HG03460 (cell line): ENCODE data around the gene NHLRC2.

Experiments
- ATAC-seq: cut with Tn5 transposase; IDR thresholded peaks from one replicate; pipeline ENCODE4 v1.9.1; 2021; ENCODE audit not compliant: unreplicated experiment

Gene NHLRC2

DNA sequence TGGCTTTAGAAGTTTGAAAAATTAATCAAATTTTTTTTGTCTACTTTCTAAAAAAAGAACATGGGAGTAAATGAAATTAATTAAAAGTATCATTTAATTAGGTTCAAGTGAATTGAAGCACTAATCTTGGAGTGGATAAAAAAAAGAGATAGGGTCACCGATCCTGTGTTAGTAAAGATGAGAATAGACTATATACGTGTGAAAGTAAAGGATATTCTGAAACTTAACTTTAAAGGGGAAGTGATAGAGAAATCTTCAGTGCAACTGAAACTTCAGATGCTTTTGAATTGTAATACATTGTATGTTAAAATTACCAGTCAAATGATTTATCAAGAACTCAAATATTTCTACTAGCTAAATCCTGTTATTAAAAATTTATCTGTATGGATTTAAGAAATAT lies 4.8 kb downstream of the NHLRC2 start:
- ATAC-seq = peak; percentile 43

- ATAC-seq = no peak
Measured at GRCh38 chr10:113865901-113866300, 11.4 kb downstream of the NHLRC2 start.

GRCh38 chr10:113866551-113867394 lies 12.3 kb downstream of the NHLRC2 start:
- ATAC-seq = no peak

- ATAC-seq = no peak
Measured at GRCh38 chr10:113867904-113868303, 13.4 kb downstream of the NHLRC2 start.

DNA sequence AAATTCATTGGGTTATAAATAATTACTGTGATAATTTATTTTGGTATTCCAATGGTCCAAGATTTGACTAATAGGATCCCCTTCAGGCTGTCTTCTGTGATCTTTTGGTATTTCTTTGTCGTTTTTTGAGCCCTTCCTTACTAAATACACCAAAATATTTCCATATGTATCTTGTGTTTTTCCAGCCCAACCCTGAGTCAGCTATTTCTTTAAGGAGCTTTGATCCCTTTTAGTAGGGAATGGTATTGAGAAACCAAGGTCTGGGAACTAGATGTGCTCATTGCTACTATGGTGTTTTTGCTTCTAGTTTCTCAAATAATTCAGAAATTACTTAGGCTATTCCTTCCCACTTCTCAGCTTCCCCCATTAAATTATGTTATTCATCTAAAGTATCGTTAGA lies 15.3 kb downstream of the NHLRC2 start:
- no peak for ATAC-seq

- ATAC-seq = no peak
Measured at GRCh38 chr10:113872139-113873030, 17.9 kb downstream of the NHLRC2 start.

DNA sequence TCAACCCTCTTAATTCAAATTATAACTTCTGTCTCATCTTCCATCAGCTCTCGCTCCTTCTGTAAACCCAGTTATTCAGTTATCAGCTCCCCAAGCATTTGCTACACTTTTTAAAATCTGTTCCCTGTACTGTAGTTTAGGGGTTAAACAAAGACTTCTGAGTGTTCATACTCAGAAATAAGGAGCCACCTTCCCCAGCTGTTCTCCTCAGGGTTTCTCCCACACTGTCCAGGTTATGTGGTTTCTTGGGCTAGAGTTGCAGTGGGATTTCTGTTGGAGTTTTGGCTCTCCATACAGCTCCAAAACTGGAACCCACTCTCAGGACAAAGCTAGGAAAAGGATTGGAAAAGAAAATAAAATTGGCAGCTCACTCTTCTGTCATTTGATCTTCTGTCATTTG lies 20.8 kb downstream of the NHLRC2 start:
- ATAC-seq = no peak

DNA sequence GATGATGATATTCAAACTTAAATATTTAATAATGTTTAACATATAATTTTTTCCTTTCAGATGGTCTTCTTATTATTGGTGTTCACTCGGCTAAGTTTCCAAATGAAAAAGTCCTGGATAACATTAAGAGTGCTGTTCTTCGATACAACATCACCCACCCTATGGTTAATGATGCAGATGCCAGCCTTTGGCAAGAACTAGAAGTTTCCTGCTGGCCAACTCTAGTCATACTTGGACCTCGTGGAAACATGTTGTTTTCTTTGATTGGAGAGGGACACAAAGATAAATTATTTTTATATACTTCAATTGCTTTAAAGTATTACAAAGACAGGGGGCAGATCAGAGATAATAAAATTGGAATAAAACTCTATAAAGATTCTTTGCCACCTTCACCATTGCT lies 22.0 kb downstream of the NHLRC2 start:
- ATAC-seq = no peak

DNA sequence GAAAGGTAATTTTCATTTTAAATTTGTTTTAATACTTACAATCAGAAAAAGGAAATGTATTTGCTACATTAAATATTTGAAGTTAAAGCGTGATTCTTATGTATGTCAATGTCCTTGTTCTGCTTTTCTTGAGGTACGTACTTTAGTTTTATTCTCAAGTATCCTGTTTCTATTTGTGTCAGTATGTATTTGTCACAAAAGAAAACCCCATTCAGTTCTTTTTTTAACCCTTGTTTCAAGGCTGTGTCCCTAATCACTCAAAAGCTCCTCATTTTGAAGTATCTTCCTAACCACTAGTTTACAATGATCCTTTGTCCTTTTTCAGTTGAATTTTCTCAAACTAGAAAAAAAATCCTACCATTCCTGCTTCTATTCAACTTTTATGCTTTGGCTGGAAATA lies 25.2 kb downstream of the NHLRC2 start:
- peak; percentile 85 for ATAC-seq

DNA sequence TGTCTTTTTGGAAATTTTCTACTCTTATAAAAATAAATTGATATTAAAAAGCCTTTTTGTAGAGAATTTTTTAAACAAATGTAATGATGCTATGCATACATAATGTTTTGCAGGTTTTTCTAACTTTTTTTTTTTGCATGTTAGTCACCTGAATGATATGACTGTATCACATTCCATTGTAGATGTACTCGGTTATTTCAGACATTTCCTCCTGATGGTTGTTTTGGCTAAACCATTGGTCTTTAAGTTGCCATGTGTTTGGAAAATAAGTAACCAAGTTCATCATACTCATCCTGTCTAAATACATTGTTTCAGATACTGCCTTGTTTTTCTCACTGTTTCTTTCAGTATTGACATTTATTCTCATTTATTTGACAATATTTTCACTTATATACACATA lies 25.8 kb downstream of the NHLRC2 start:
- no peak for ATAC-seq

GRCh38 chr10:113882240-113882639 lies 27.8 kb downstream of the NHLRC2 start:
- ATAC-seq = no peak

DNA sequence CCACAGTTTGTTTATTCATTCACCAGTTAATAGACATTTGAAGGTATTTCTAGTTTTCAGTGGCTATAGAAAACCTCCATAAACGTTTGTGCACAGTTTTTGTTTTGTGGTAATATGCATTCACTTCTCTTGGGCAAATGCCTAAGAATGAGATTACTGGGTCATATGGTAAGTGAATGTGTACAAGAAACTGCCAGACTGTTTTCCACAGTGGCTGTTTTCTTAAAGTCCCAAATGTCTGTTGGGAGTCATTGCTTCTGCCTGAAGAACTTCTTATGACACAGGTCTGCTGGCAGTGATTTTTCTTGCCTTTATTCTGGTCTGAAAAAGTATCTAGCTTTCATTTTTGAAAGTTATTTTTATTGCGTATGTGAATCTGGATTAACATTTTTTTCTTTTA lies 35.5 kb downstream of the NHLRC2 start:
- ATAC-seq = no peak

GRCh38 chr10:113890769-113891168 lies 36.3 kb downstream of the NHLRC2 start:
- ATAC-seq = no peak

DNA sequence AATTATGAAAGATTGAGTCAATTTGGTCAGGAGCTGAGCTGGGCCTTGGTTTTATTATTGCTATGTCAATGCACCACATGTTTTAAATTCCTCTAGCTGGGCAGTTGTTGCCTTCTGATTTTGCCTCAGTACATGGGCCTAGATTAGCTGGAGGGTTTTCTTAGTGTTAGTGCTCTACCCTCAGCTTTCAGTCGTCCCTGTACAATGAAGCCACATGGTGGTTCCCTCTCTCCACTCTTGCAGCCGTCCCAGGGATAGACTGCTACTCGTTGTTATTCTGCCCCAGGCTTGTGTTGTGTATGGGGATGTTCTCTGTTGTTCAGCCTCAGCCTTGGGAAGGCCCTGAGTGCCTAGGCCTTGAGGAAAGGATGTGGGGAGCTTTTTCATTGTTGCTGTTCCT lies 37.0 kb downstream of the NHLRC2 start:
- ATAC-seq = no peak

DNA sequence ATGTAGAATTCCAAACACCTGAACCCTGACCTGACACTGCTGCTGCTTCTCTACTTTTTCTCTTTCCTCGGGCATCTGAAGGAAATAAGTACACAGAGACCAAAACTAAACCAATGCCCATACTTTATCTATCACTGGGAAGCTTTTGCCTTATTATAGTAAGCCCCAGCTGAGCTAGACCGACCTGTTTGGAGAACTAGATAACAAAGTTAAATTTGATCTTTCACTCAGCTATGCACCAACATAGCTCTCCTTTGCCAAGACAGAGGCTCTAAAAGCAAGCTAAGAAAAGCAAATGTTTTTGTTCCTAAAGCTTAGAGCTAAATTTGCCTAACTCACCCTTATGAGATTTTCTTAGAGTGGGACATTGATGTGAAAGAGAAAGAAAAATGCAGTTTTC lies 39.1 kb downstream of the NHLRC2 start:
- no peak for ATAC-seq

DNA sequence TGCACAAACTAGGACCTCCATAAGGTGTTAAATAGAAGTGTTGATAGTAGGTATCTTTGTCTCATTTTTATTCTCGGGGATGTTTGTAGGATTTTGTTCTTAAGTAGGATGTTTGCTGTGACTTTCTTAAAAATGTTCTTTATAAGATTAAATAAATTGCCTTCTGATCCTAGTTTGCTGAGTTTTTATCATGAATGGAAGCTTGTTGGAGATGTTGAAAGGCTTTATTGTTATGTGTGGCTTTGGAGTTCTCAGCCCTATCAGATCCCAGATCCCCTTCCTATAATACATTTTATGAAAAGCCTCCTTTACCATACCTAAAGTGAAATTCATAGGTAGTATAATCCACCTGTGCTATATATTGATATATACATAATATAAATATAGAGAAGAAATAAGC lies 40.1 kb downstream of the NHLRC2 start:
- no peak for ATAC-seq

DNA sequence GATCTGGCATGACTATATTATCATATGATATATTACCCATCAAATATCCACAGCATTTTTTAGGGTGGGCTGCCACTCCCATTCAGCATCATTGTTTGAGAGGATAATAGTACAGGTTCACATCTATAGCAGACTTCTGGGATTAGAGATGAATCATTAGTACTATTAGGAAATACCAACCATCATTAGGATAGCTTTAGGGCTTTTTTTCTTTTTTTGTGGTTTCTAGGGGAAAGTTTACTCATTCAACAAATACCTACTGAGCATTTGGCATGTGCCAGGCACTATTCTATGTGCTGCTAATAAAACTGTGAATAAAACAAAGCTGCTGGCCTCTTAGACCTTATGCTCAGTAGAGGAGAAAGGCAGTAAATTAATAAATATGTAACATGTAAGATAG lies 40.6 kb downstream of the NHLRC2 start:
- ATAC-seq = no peak

GRCh38 chr10:113897693-113898618 lies 43.5 kb downstream of the NHLRC2 start:
- no peak for ATAC-seq

- ATAC-seq = no peak
Measured at GRCh38 chr10:113899952-113900598, 45.6 kb downstream of the NHLRC2 start.

- ATAC-seq = no peak
Measured at GRCh38 chr10:113905756-113906155, 51.3 kb downstream of the NHLRC2 start.

- no peak for ATAC-seq
Measured at GRCh38 chr10:113907166-113907565, 52.7 kb downstream of the NHLRC2 start.
